H9 (cell line): ENCODE measurements around the gene ZSCAN5A. TPM values are rescaled to one million over a fixed set of nuclear protein-coding genes. Genes with fewer than 3 reads are reported as not detected.

Source experiments
- DNase-seq: peaks from one replicate; pipeline ENCODE4 v3.0.0-alpha.2; 2017
- H2AFZ ChIP-seq: one replicate; pipeline ENCODE4 v1.6.1; 2013; ENCODE audit warnings: mild to moderate bottlenecking, low read length, control low read depth, moderate library complexity
- H2AK5ac ChIP-seq: 2 replicates; pipeline ENCODE4 v1.6.1; 2013; ENCODE audit warnings: low read length, control low read depth, mixed read lengths; ENCODE audit not compliant: insufficient read length
- H2BK120ac ChIP-seq: one replicate; pipeline ENCODE4 v1.6.1; 2013; ENCODE audit warnings: low read depth, mild to moderate bottlenecking, low read length, control low read depth, inconsistent platforms; ENCODE audit not compliant: poor library complexity, severe bottlenecking
- H2BK12ac ChIP-seq: 2 replicates; pipeline ENCODE4 v1.6.1; 2013; ENCODE audit warnings: low read length, control low read depth, mixed read lengths, low read depth; ENCODE audit not compliant: insufficient read length
- H2BK15ac ChIP-seq: 2 replicates; pipeline ENCODE4 v1.6.1; 2013; ENCODE audit warnings: low read depth, low read length, control low read depth
- H2BK20ac ChIP-seq: one replicate; pipeline ENCODE4 v1.6.1; 2013; ENCODE audit warnings: low read depth, mild to moderate bottlenecking, low read length, control low read depth, inconsistent platforms; ENCODE audit not compliant: poor library complexity, severe bottlenecking
- H2BK5ac ChIP-seq: 2 replicates; pipeline ENCODE4 v1.6.1; 2013; ENCODE audit warnings: low read length, control low read depth, mixed read lengths; ENCODE audit not compliant: insufficient read length
- H3K14ac ChIP-seq: 2 replicates; pipeline ENCODE4 v1.6.1; 2013; ENCODE audit warnings: low read length, control low read depth; ENCODE audit not compliant: insufficient read depth
- H3K18ac ChIP-seq: 2 replicates; pipeline ENCODE4 v1.6.1; 2013; ENCODE audit warnings: low read depth, mild to moderate bottlenecking, mixed read lengths, low read length, control low read depth; ENCODE audit not compliant: insufficient read length
- H3K23ac ChIP-seq: 2 replicates; pipeline ENCODE4 v1.6.1; 2013; ENCODE audit warnings: low read length, control low read depth, mixed read lengths, low read depth; ENCODE audit not compliant: insufficient read length
- H3K23me2 ChIP-seq: 2 replicates; pipeline ENCODE4 v1.6.1; 2013; ENCODE audit warnings: low read depth, mild to moderate bottlenecking, mixed read lengths, low read length, control low read depth; ENCODE audit not compliant: insufficient read length, poor library complexity, severe bottlenecking
- H3K27ac ChIP-seq: 2 replicates; pipeline ENCODE4 v1.5.1; 2013; ENCODE audit warnings: low read length, control low read depth, mixed read lengths, low read depth; ENCODE audit not compliant: insufficient read length
- H3K27me3 ChIP-seq: 2 replicates; pipeline ENCODE4 v1.6.1; 2013; ENCODE audit warnings: low read length, control low read depth, inconsistent platforms; ENCODE audit not compliant: insufficient read depth
- H3K4ac ChIP-seq: 2 replicates; pipeline ENCODE4 v1.6.1; 2013; ENCODE audit warnings: low read depth, mild to moderate bottlenecking, control low read depth, inconsistent platforms, low read length, moderate library complexity
- H3K4me1 ChIP-seq: 2 replicates; pipeline ENCODE4 v1.6.1; 2013; ENCODE audit warnings: low read length, control low read depth, inconsistent platforms; ENCODE audit not compliant: insufficient read depth
- H3K4me2 ChIP-seq: 2 replicates; pipeline ENCODE4 v1.6.1; 2013; ENCODE audit warnings: low read length, control low read depth, mixed read lengths; ENCODE audit not compliant: insufficient read length, insufficient read depth
- H3K56ac ChIP-seq: 2 replicates; pipeline ENCODE4 v1.6.1; 2013; ENCODE audit warnings: low read depth, mild to moderate bottlenecking, mixed read lengths, low read length, control low read depth; ENCODE audit not compliant: insufficient read length
- H3K79me1 ChIP-seq: 2 replicates; pipeline ENCODE4 v1.6.1; 2013; ENCODE audit warnings: low read depth, mild to moderate bottlenecking, moderate library complexity, low read length, control low read depth, inconsistent platforms; ENCODE audit not compliant: insufficient read depth, poor library complexity, severe bottlenecking
- H3K79me2 ChIP-seq: 2 replicates; pipeline ENCODE4 v1.6.1; 2013; ENCODE audit warnings: low read length, control low read depth, inconsistent platforms; ENCODE audit not compliant: insufficient read depth
- H3K9ac ChIP-seq: 2 replicates; pipeline ENCODE4 v1.6.1; 2013; ENCODE audit warnings: low read length, control low read depth, mixed read lengths; ENCODE audit not compliant: insufficient read length; ENCODE audit errors: extremely low read depth
- H3K9me3 ChIP-seq: one replicate; pipeline ENCODE4 v1.6.1; 2013; ENCODE audit warnings: low read depth, low read length, inconsistent platforms; ENCODE audit not compliant: control insufficient read depth
- H3T11ph ChIP-seq: one replicate; pipeline ENCODE4 v1.6.1; 2013; ENCODE audit warnings: mild to moderate bottlenecking, low read length, control low read depth, inconsistent platforms
- H4K20me1 ChIP-seq: one replicate; pipeline ENCODE4 v1.6.1; 2013; ENCODE audit not compliant: control insufficient read depth, insufficient read length, insufficient read depth
- H4K5ac ChIP-seq: 2 replicates; pipeline ENCODE4 v1.6.1; 2013; ENCODE audit warnings: low read depth, mild to moderate bottlenecking, mixed read lengths, low read length, control low read depth; ENCODE audit not compliant: insufficient read length
- H4K8ac ChIP-seq: replicated peaks from 2 replicates; pipeline ENCODE4 v1.6.1; 2013; ENCODE audit warnings: low read length, control low read depth, mixed read lengths, low read depth; ENCODE audit not compliant: insufficient read length
- H4K91ac ChIP-seq: 2 replicates; pipeline ENCODE4 v1.6.1; 2013; ENCODE audit warnings: low read depth, mild to moderate bottlenecking, moderate library complexity, mixed read lengths, low read length, control low read depth; ENCODE audit not compliant: insufficient read length
- H3K27ac Mint-ChIP-seq, 3 experiments: 2 replicates in 2 of 3; 3 replicates in 1 of 3; pipeline ENCODE4 v1.8.0; 2020 to 2021; ENCODE audit warnings: mixed read lengths in 3 of 3, mild to moderate bottlenecking in 1 of 3, moderate library complexity in 1 of 3
- H3K27me3 Mint-ChIP-seq: 2 replicates; pipeline ENCODE4 v1.8.0; 2021; ENCODE audit warnings: low read depth, mild to moderate bottlenecking, moderate library complexity, mixed read lengths
- H3K36me3 Mint-ChIP-seq, 3 experiments: 2 replicates in 2 of 3; 3 replicates in 1 of 3; pipeline ENCODE4 v1.8.0; 2020 to 2021; ENCODE audit warnings: low read depth in 3 of 3, mixed read lengths in 3 of 3; ENCODE audit not compliant: insufficient read depth in 1 of 3
- H3K4me1 Mint-ChIP-seq, 2 experiments: 2 replicates each; pipeline ENCODE4 v1.8.0; 2020; ENCODE audit warnings: mixed read lengths in 2 of 2
- H3K4me3 Mint-ChIP-seq, 2 experiments: 2 replicates in 1 of 2; 3 replicates in 1 of 2; pipeline ENCODE4 v1.8.0; 2020 to 2021; ENCODE audit warnings: mild to moderate bottlenecking in 2 of 2, mixed read lengths in 2 of 2, moderate library complexity in 1 of 2
- H3K9me3 Mint-ChIP-seq, 2 experiments: 2 replicates in 1 of 2; 3 replicates in 1 of 2; pipeline ENCODE4 v1.8.0; 2020; ENCODE audit warnings: mild to moderate bottlenecking in 2 of 2, mixed read lengths in 2 of 2, moderate library complexity in 1 of 2
- CTCF ChIP-seq: fragments of 200-600 bp; sonication (generic); conservative IDR thresholded peaks from 3 replicates; pipeline ENCODE4 v1.8.0; 2021; ENCODE audit warnings: antibody characterized with exemption, mild to moderate bottlenecking
- WGBS: extraction: QIAGEN DNeasy Blood & Tissue Kit; methylation state at CpG from one replicate; pipeline ENCODE4 v1.1.7; 2013; ENCODE audit warnings: missing lambda C conversion rate, low lambda C conversion rate, mixed read lengths; ENCODE audit not compliant: insufficient read length; ENCODE audit errors: extremely low coverage; 5-methylcytosine and 5-hydroxymethylcytosine counted together
- total RNA-seq: library from RNA; stranded (reverse); gene quantifications from 2 replicates; pipeline ENCODE4 v1.2.1, GENCODE V29; 2021

Gene ZSCAN5A
- total RNA-seq, 1 experiment from 2014 or later, result 12.5 TPM

- Histone ChIP-seq H3K4me1 (no peaks in the 10 kb centered on the region), H2AFZ (no peak overlapping the region), H2BK5ac (no peak overlapping the region), H3K27ac (no peak overlapping the region), H3K79me2 (no peaks in the 10 kb centered on the region), H4K20me1 (no peaks in the 10 kb centered on the region), H2BK15ac (no peak overlapping the region), H3K14ac (no peak overlapping the region), H2AK5ac (no peak overlapping the region), H3K23ac (no peak overlapping the region), H3K56ac (no peak overlapping the region), H4K91ac (no peak overlapping the region), H4K8ac (no peak overlapping the region), H2BK20ac (no peak overlapping the region), H3K18ac (no peak overlapping the region), H3K9me3 (no peaks in the 10 kb centered on the region), H3K9ac (no peak overlapping the region), H2BK120ac (no peak overlapping the region), H3K79me1 (no peaks in the 10 kb centered on the region), H3T11ph (no peak overlapping the region), H3K4ac (no peak overlapping the region), H2BK12ac (no peak overlapping the region), H4K5ac (no peak overlapping the region), H3K4me2 (no peak overlapping the region), H3K23me2 (peaks cover 7% of the 10 kb centered on the region), H3K27me3 (no peaks in the 10 kb centered on the region)
- no peak for TF ChIP-seq CTCF
- Mint-ChIP-seq H3K27ac (no peak overlapping the region), H3K4me3 (no peak overlapping the region), H3K27me3 (no peaks in the 10 kb centered on the region), H3K4me1 (peaks cover 5 to 8% of the 10 kb centered on the region in 2 experiments), H3K9me3 (peaks cover 2 to 3% of the 10 kb centered on the region in 2 experiments; a peak in 3 of 5 replicates), H3K36me3 (peaks cover 6 to 16% (median 7%) of the 10 kb centered on the region in 3 experiments; a peak in 6 of 7 replicates)
- no peak for DNase-seq
- whole genome bisulfite sequencing, result no CpG with 5 or more reads among the region's 8 CpGs
These were observed 4.2 kb downstream of the ZSCAN5A start for GRCh38 chr19:56310462-56310861.
